GM12892 (cell line): ENCODE measurements around the gene HOXA11.

Experiments used
- POLR2A ChIP-seq: IDR thresholded peaks from 2 replicates; pipeline ENCODE4 v1.6.1; 2011; ENCODE audit warnings: low read depth, low read length, control low read depth
- TAF1 ChIP-seq: IDR thresholded peaks from 2 replicates; pipeline ENCODE4 v1.6.1; 2011; ENCODE audit warnings: low read depth, mild to moderate bottlenecking, control low read depth, low read length, borderline replicate concordance

- TF ChIP-seq TAF1 (no peak), POLR2A (no peak)
Observed at GRCh38 chr7:27157702-27158431, 27.2 kb downstream of the HOXA11 start.
